Heart left ventricle (tissue), 16 donors: ENCODE results near the gene LRMDA. TPM values are rescaled to one million over a fixed set of nuclear protein-coding genes. Genes with fewer than 3 reads are reported as not detected.

ENCODE experiments used
- ATAC-seq, 4 donors: fragments of 200-7000 bp; cut with Tn5 transposase; one replicate each; pipeline ENCODE4 v1.9.1; 2020 to 2022; ENCODE audit warnings: moderate library complexity in 4 of 4, mild to moderate bottlenecking in 3 of 4, moderate number of reproducible peaks in 1 of 4
- DNase-seq, 5 donors: peaks; one replicate each; pipeline ENCODE4 v3.0.0-alpha.2; 2020
- H3K27ac ChIP-seq, 12 donors: fragments of 200-600 bp; sonication (generic) in 4 of 12; one replicate each; pipeline versions ENCODE4 v1.5.0 to v1.8.0; 2016 to 2022; ENCODE audit warnings: mild to moderate bottlenecking in 2 of 12
- H3K27me3 ChIP-seq, 9 donors: fragments of 200-600 bp; sonication (generic) in 2 of 9; one replicate each; pipeline versions ENCODE4 v1.5.1 to v1.8.0; 2016 to 2022; ENCODE audit warnings: mild to moderate bottlenecking in 3 of 9
- H3K36me3 ChIP-seq, 9 donors: fragments of 200-600 bp; sonication (generic) in 2 of 9; one replicate each; pipeline versions ENCODE4 v1.5.0 to v1.8.0; 2018 to 2022; ENCODE audit warnings: mild to moderate bottlenecking in 2 of 9
- H3K4me1 ChIP-seq, 12 donors: fragments of 200-600 bp; sonication (generic) in 4 of 12; one replicate each; pipeline versions ENCODE4 v1.5.0 to v1.8.0; 2016 to 2022; ENCODE audit warnings: mild to moderate bottlenecking in 3 of 12
- H3K4me3 ChIP-seq, 12 donors: fragments of 200-600 bp; sonication (generic) in 4 of 12; one replicate each; pipeline versions ENCODE4 v1.5.0 to v1.8.0; 2017 to 2022; ENCODE audit warnings: mild to moderate bottlenecking in 9 of 12, moderate library complexity in 4 of 12
- H3K9me3 ChIP-seq, 12 donors: fragments of 200-600 bp; sonication (generic) in 4 of 12; one replicate each; pipeline versions ENCODE4 v1.5.0 to v1.8.0; 2016 to 2022; ENCODE audit warnings: mild to moderate bottlenecking in 1 of 12
- POLR2A ChIP-seq, 2 donors: fragments of 450-650 bp; IDR thresholded peaks; one replicate each; pipeline ENCODE4 v1.6.1; 2017; ENCODE audit warnings: antibody characterized with exemption in 2 of 2, mild to moderate bottlenecking in 2 of 2, moderate library complexity in 2 of 2
- WGBS, 4 donors: extraction: QIAGEN DNeasy Blood & Tissue Kit in 2 of 4; methylation state at CpG; one replicate each; pipeline versions ENCODE4 v1.1.5 to v1.1.7; 2013 to 2018; 5-methylcytosine and 5-hydroxymethylcytosine counted together
- intact Hi-C, 10 donors: fragments of 100-400 bp; cut with DNase I; formaldehyde crosslinking; loops; one replicate each; pipeline versions ENCODE4 v1.11.1 to v1.14.2; 2022
- polyA plus RNA-seq, 2 donors: library from polyadenylated mRNA; stranded (reverse); fragments of 200-250 nt; gene quantifications; one replicate each; pipeline ENCODE4 v1.2.3, GENCODE V29; 2013
- total RNA-seq, 9 donors: library from RNA; depleted of rRNA in 2 of 9; stranded (reverse); fragments of >200 nt in 2 of 9; fragmentation: NEBNext Ultra II Directional in 3 of 9; extraction: Animal tissue kit (Norgen Biotek cat#: 25700) in 3 of 9; gene quantifications; one replicate each; pipeline versions ENCODE4 v1.1.0 to v1.2.4, GENCODE V29; 2016 to 2023
- TF ChIP-seq, protein P1 (sequence below), 12 donors: fragments of 200-600 bp; sonication (generic) in 4 of 12; IDR thresholded peaks; one replicate each; pipeline versions ENCODE4 v1.5.0 to v1.8.0; 2018 to 2022; ENCODE audit warnings: antibody characterized with exemption in 12 of 12, mild to moderate bottlenecking in 5 of 12
- donor health status: ischemic (EF 13 %, LVEDD 7.1; RV severe dilation, severe dysfunction).
- donor health status: healthy with polysubstance abuse.
- donor health status: DM: no; HTN: yes; CAD: no.
- donor health status: DM: no; HTN: no; CAD: no.
- donor health status: ischemic (EF 25% LVEDD 6.9; RV normal size, moderate dysfunction).
- donor health status: ischemic (EF 25% LVEDD 5.7; RV mildly dilated, moderate dysfunction).
- donor health status: healthy.
- donor health status: DM: yes; HTN: yes; CAD: no.
- donor health status: ischemic (EF 35%, LVEDD 5.7; RV mildly dilated, moderate dysfunction).
- donor health status: nonischemic (EF 11% LVEDD 7.7; RV severe dilation, severe dysfunction).
- donor health status: DM: yes; HTN: yes; CAD: no.
- donor health status: PGD.
- donor health status: ischemic (EF 29% LVEDD 5.4; RV normal size, mild dysfunction).
- donor health status: nonischemic (EF 23%, LVEDD 6.1; RV moderate dilation, normal function).

LRMDA gene
- total and polyA plus RNA-seq, 11 donors = 2.4 to 34.4 (median 14.9) TPM

DNA sequence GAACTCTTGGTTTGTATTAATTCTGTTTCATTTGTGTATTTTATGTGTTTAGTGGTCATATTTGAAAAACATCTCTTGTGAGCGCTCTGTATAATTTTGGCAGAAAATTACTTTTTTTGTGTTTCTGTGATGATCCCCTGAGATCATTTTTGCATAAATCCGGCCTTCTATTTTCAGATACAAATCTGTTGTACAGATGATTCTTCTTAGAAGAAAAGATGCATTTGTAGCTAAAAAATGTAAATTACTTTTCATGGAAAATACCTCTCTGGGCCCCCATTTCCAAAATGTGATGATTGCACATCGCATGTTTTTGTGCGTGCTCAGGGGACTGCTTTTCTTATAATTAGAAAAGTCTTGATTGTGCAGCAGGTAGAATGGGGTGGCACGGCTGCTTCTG lies 395.4 kb downstream of the LRMDA start:
- no peak for ATAC-seq
- no peaks in the 10 kb centered on the region for H3K36me3 ChIP-seq
- DNase-seq = no peak
- H3K9me3 ChIP-seq = peaks cover 0 to 7% (median 0%) of the 10 kb centered on the region in 12 donors
- no peak overlapping the region for H3K27ac ChIP-seq
- no peaks in the 10 kb centered on the region for H3K27me3 ChIP-seq
- 61 to 88% (median 73%) methylated on average over 5 of the region's 5 CpGs for WGBS, 4 donors
- intact Hi-C loops = no loop called here
- H3K4me1 ChIP-seq = peaks cover 0 to 9% (median 0%) of the 10 kb centered on the region in 12 donors
- no peak for TF ChIP-seq POLR2A (IDR thresholded peaks at IDR 0.05)
- TF ChIP-seq, protein P1, sequence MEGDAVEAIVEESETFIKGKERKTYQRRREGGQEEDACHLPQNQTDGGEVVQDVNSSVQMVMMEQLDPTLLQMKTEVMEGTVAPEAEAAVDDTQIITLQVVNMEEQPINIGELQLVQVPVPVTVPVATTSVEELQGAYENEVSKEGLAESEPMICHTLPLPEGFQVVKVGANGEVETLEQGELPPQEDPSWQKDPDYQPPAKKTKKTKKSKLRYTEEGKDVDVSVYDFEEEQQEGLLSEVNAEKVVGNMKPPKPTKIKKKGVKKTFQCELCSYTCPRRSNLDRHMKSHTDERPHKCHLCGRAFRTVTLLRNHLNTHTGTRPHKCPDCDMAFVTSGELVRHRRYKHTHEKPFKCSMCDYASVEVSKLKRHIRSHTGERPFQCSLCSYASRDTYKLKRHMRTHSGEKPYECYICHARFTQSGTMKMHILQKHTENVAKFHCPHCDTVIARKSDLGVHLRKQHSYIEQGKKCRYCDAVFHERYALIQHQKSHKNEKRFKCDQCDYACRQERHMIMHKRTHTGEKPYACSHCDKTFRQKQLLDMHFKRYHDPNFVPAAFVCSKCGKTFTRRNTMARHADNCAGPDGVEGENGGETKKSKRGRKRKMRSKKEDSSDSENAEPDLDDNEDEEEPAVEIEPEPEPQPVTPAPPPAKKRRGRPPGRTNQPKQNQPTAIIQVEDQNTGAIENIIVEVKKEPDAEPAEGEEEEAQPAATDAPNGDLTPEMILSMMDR (IDR thresholded peaks at IDR 0.05) = no peak
- H3K4me3 ChIP-seq = no peak overlapping the region

DNA sequence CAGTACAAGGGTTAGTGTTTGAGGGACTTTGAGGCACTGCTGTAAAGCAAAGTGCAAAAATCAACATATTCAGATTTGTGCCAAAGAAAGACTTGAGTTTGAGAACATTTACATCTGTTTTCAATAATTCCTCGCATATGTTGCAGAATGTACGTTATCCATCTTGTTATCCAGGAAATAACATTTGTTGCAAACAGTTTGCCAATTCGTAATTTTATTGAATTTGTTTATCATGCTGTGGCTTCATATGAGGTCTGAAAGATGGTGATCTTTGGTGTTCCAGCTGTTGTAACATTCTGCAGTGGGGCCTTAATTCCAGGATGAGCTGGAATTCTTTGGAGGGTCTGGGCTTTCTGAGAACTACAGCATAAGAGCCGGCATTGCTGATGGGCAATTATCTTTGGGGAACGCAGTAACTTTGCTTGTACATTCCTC lies 396.2 kb downstream of the LRMDA start:
- no peak overlapping the region for H3K27ac ChIP-seq
- no peak for TF ChIP-seq POLR2A (IDR thresholded peaks at IDR 0.05)
- TF ChIP-seq, protein P1 (IDR thresholded peaks at IDR 0.05) = no peak
- DNase-seq = no peak
- H3K36me3 ChIP-seq = no peaks in the 10 kb centered on the region
- H3K4me3 ChIP-seq = no peak overlapping the region
- ATAC-seq = no peak
- peaks cover 0 to 9% (median 0%) of the 10 kb centered on the region in 12 donors for H3K4me1 ChIP-seq
- 79 to 87% (median 85%) methylated on average over 5 of the region's 5 CpGs for WGBS, 4 donors
- H3K9me3 ChIP-seq = peaks cover 0 to 3% (median 0%) of the 10 kb centered on the region in 12 donors
- H3K27me3 ChIP-seq = no peaks in the 10 kb centered on the region
- intact Hi-C loops = no loop called here

DNA sequence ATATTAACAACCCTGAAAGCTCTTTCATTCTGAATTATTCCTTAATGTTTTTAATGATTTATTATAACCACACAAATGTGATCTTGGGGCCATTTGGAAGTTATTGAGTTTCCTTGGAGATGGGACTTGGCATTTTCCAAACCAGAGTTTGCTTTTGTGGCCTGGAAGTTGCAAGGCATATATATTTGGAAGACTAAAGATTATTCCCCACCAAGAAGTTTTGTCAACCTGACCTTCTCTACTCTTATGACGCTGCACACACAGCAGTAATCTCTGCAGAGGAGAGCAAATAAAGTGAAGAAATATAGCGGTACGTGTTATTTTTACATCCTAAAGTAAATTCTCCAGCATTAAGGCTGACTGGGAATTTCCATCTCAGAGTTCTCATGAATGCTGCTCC lies 397.0 kb downstream of the LRMDA start:
- Histone ChIP-seq H3K27ac (no peak overlapping the region), H3K4me1 (peaks cover 0 to 9% (median 0%) of the 10 kb centered on the region in 12 donors), H3K27me3 (no peaks in the 10 kb centered on the region), H3K4me3 (no peak overlapping the region), H3K36me3 (no peaks in the 10 kb centered on the region), H3K9me3 (peaks cover 0 to 3% (median 0%) of the 10 kb centered on the region in 12 donors)
- TF ChIP-seq, protein P1 (IDR thresholded peaks at IDR 0.05) = no peak
- TF ChIP-seq POLR2A (IDR thresholded peaks at IDR 0.05) = no peak
- intact Hi-C loops = no loop called here
- ATAC-seq = no peak
- no peak for DNase-seq
- 86 to 95% (median 94%) methylated on average over 3 of the region's 3 CpGs for WGBS, 4 donors

DNA sequence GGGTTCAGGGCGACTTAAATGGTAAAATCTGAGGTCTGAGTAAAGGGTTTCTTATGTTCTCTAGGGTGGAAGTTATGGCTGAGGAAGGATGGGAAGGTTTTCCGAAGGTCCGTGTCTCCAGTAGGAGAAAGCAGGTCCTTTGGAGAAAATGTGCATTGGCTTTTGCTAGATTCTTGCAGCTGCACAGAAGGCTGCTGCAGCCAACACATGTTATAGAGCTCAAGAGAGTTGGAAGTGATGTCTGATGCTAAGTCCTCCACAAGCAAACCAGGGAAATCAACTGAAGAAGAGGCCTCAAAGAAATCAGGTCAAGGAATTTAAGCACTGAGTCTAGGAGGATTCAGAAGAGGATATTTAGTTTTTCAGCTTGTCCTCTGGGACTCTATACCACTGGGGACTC lies 404.6 kb downstream of the LRMDA start:
- no peak for DNase-seq
- 67 to 90% (median 83%) methylated on average over 3 of the region's 3 CpGs for WGBS, 4 donors
- intact Hi-C loops = no loop called here
- no peaks in the 10 kb centered on the region for H3K36me3 ChIP-seq
- H3K4me3 ChIP-seq = no peak overlapping the region
- TF ChIP-seq, protein P1 (IDR thresholded peaks at IDR 0.05) = no peak
- TF ChIP-seq POLR2A (IDR thresholded peaks at IDR 0.05) = no peak
- no peak for ATAC-seq
- no peak overlapping the region for H3K27ac ChIP-seq
- H3K9me3 ChIP-seq = peaks cover 0 to 3% (median 0%) of the 10 kb centered on the region in 12 donors
- H3K4me1 ChIP-seq = no peaks in the 10 kb centered on the region
- no peaks in the 10 kb centered on the region for H3K27me3 ChIP-seq
